Glutamatergic neuron (in vitro differentiated cells): ENCODE data around the gene SIGLEC1. TPM values are rescaled to one million over a fixed set of nuclear protein-coding genes. Genes with fewer than 3 reads are reported as not detected.

Experiments used
- DNase-seq: peaks from one replicate; pipeline ENCODE4 v3.0.0; 2022
- H3K27ac Mint-ChIP-seq: one replicate; pipeline ENCODE4 v1.8.0; 2020; ENCODE audit warnings: mild to moderate bottlenecking, mixed read lengths, inconsistent platforms; ENCODE audit not compliant: unreplicated experiment
- H3K27me3 Mint-ChIP-seq: one replicate; pipeline ENCODE4 v1.8.0; 2020; ENCODE audit warnings: mild to moderate bottlenecking, moderate library complexity, mixed read lengths, inconsistent platforms; ENCODE audit not compliant: unreplicated experiment
- H3K36me3 Mint-ChIP-seq: one replicate; pipeline ENCODE4 v1.8.0; 2020; ENCODE audit warnings: mild to moderate bottlenecking, mixed read lengths, inconsistent platforms; ENCODE audit not compliant: unreplicated experiment
- H3K4me1 Mint-ChIP-seq: one replicate; pipeline ENCODE4 v1.8.0; 2020; ENCODE audit warnings: mild to moderate bottlenecking, low read depth, mixed read lengths, inconsistent platforms; ENCODE audit not compliant: unreplicated experiment
- H3K4me3 Mint-ChIP-seq: one replicate; pipeline ENCODE4 v1.8.0; 2020; ENCODE audit warnings: mild to moderate bottlenecking, mixed read lengths, inconsistent platforms; ENCODE audit not compliant: unreplicated experiment
- H3K9me3 Mint-ChIP-seq: one replicate; pipeline ENCODE4 v1.8.0; 2020; ENCODE audit warnings: mild to moderate bottlenecking, moderate library complexity, mixed read lengths, inconsistent platforms; ENCODE audit not compliant: unreplicated experiment
- total RNA-seq: library from RNA; stranded (reverse); fragmentation: NEBNext Ultra II Directional; extraction: Animal tissue kit (Norgen Biotek cat#: 25700); gene quantifications from one replicate; pipeline ENCODE4 v1.2.1, GENCODE V29; 2021; ENCODE audit not compliant: unreplicated experiment
- TF ChIP-seq, protein P1 (sequence below): fragments of 200-600 bp; sonication (generic); IDR thresholded peaks from one replicate; pipeline ENCODE4 v1.5.0; 2021; ENCODE audit not compliant: partially characterized antibody, unreplicated experiment

Gene SIGLEC1
- total RNA-seq, 1 donor from 2014 or later = not detected

GRCh38 chr20:3704087-3704486 is 8.3 kb downstream of the SIGLEC1 start:
- H3K27ac Mint-ChIP-seq = no peak overlapping the region
- peaks cover 3% of the 10 kb centered on the region for H3K27me3 Mint-ChIP-seq
- no peaks in the 10 kb centered on the region for H3K4me1 Mint-ChIP-seq
- no peak for DNase-seq
- H3K36me3 Mint-ChIP-seq = no peaks in the 10 kb centered on the region
- H3K9me3 Mint-ChIP-seq = no peaks in the 10 kb centered on the region
- TF ChIP-seq, protein P1, sequence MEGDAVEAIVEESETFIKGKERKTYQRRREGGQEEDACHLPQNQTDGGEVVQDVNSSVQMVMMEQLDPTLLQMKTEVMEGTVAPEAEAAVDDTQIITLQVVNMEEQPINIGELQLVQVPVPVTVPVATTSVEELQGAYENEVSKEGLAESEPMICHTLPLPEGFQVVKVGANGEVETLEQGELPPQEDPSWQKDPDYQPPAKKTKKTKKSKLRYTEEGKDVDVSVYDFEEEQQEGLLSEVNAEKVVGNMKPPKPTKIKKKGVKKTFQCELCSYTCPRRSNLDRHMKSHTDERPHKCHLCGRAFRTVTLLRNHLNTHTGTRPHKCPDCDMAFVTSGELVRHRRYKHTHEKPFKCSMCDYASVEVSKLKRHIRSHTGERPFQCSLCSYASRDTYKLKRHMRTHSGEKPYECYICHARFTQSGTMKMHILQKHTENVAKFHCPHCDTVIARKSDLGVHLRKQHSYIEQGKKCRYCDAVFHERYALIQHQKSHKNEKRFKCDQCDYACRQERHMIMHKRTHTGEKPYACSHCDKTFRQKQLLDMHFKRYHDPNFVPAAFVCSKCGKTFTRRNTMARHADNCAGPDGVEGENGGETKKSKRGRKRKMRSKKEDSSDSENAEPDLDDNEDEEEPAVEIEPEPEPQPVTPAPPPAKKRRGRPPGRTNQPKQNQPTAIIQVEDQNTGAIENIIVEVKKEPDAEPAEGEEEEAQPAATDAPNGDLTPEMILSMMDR = no peak
- H3K4me3 Mint-ChIP-seq = no peak overlapping the region

DNA sequence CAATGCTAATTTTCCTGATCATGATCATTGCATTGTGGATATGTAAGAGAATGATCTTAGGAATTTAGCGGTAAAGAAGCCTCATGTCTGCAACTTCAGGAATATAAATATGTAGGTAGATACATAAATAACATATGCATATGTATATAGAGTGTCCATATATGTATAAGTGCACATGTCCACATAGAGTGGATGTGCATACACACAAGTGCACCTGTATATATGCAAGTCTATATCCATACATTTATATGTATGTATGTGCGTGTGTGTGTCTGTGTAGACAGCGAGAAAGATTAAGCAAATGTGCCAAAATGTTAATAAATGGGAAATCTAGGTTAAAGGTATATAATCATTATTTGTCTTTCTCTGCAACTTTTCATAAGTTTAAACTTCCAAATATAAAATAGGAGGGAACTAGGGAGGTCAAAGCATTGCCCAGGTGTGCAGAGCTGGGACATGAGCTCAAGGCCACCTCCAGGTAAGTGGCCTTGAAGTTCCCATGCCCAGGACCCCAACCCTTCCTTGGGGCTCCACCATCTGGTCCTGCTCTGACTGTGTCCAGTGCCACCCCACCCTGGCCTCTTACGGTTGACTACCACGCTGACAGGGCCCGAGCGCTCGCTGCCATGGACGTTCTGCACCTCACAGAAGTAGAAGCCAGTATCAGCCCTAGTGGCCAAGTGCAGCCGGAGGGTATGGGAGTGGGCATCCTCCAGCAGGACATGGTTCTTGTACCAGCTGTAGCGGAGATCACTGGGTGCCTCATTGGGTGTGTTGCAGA is 9.6 kb downstream of the SIGLEC1 start:
- TF ChIP-seq, protein P1 = no peak
- Mint-ChIP-seq H3K4me1 (no peaks in the 10 kb centered on the region), H3K27ac (no peak overlapping the region), H3K9me3 (no peaks in the 10 kb centered on the region), H3K27me3 (peaks cover 3% of the 10 kb centered on the region), H3K36me3 (no peaks in the 10 kb centered on the region), H3K4me3 (no peak overlapping the region)
- no peak for DNase-seq

GRCh38 chr20:3701061-3701998 is 11.1 kb downstream of the SIGLEC1 start:
- Mint-ChIP-seq H3K9me3 (no peaks in the 10 kb centered on the region), H3K36me3 (no peaks in the 10 kb centered on the region), H3K27me3 (no peaks in the 10 kb centered on the region), H3K27ac (no peak overlapping the region), H3K4me1 (no peaks in the 10 kb centered on the region), H3K4me3 (no peak overlapping the region)
- no peak for DNase-seq
- TF ChIP-seq, protein P1 = no peak

DNA sequence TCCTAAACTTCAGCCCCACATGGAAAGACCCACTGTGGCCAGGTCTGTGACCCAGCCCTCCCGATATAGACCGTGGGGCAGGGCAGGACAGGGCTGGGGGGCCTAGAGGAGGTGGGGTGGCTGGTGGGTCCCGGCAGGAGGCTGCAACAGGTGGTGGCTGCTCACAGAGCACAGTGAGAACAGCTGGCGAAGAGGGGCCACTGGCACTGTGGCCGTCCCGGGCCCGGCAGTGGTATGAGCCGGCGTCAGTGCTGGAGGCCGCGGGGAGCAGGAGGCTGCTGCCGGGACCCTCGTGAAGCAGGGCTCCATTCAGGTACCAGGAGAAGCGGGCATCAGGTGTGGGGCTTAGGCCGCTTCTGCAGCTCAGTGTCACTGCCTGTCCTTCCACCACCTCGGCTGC is 13.4 kb downstream of the SIGLEC1 start:
- H3K36me3 Mint-ChIP-seq = no peaks in the 10 kb centered on the region
- H3K27ac Mint-ChIP-seq = no peak overlapping the region
- no peak overlapping the region for H3K4me3 Mint-ChIP-seq
- no peaks in the 10 kb centered on the region for H3K9me3 Mint-ChIP-seq
- no peaks in the 10 kb centered on the region for H3K4me1 Mint-ChIP-seq
- TF ChIP-seq, protein P1 = no peak
- no peak for DNase-seq
- no peaks in the 10 kb centered on the region for H3K27me3 Mint-ChIP-seq

DNA sequence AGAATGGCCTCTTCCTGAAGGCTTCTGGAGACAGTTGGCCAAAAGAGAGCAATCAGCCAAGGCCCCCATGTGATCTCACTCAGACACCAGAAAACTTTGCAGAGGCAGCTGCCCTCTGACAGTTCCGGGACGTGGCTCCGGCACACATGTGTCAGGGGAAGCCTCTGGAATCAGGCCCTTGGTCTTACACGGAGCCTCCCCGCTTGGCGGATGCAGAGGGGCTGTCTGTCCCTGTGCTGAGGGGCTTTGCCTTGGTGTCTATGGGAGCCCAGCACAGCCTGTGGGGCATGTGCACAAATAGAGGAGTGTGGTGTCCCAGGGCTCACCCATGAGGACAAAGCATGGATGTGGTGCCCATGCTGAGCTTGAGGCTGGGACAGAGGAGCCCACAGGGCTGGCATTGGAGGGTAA is 13.8 kb downstream of the SIGLEC1 start:
- TF ChIP-seq, protein P1 = no peak
- H3K36me3 Mint-ChIP-seq = no peaks in the 10 kb centered on the region
- H3K4me1 Mint-ChIP-seq = no peaks in the 10 kb centered on the region
- DNase-seq = no peak
- no peak overlapping the region for H3K27ac Mint-ChIP-seq
- H3K4me3 Mint-ChIP-seq = no peak overlapping the region
- no peaks in the 10 kb centered on the region for H3K27me3 Mint-ChIP-seq
- peaks cover 2% of the 10 kb centered on the region for H3K9me3 Mint-ChIP-seq
